Measurements from ENCODE around the gene FAM76A. TPM values are rescaled to one million over a fixed set of nuclear protein-coding genes. Genes with fewer than 3 reads are reported as not detected.

FAM76A gene
- total RNA-seq, 4 donors from 2014 or later, result 9.0 to 17.0 (median 14.2) TPM

DNA sequence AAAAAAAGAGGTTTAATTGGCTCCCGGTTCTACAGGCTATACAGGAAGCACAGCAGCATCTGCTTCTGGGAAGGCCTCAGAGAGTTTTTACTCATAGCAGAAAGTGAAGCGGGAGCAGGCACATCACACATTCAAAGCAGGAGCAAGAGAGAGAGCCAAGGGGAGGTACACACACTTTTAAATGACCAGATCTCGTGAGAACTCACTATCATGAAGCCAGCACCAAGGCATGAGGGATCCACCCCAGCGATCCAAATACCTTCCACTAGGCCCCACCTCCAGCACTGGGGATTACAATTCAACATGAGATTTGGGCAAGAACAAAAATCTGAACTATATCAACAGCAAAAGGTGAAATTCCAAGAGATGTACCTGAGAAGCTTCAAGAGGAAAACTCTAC, 20.8 kb upstream of the FAM76A start:
- no peak for DNase-seq (ENCODE audit: low spot score in 2 of 2)
- WGBS, 2 donors, result 71 to 77% methylated on average over 4 of the region's 4 CpGs
- TF ChIP-seq, protein P1, sequence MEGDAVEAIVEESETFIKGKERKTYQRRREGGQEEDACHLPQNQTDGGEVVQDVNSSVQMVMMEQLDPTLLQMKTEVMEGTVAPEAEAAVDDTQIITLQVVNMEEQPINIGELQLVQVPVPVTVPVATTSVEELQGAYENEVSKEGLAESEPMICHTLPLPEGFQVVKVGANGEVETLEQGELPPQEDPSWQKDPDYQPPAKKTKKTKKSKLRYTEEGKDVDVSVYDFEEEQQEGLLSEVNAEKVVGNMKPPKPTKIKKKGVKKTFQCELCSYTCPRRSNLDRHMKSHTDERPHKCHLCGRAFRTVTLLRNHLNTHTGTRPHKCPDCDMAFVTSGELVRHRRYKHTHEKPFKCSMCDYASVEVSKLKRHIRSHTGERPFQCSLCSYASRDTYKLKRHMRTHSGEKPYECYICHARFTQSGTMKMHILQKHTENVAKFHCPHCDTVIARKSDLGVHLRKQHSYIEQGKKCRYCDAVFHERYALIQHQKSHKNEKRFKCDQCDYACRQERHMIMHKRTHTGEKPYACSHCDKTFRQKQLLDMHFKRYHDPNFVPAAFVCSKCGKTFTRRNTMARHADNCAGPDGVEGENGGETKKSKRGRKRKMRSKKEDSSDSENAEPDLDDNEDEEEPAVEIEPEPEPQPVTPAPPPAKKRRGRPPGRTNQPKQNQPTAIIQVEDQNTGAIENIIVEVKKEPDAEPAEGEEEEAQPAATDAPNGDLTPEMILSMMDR (IDR thresholded peaks at IDR 0.05), result no peak
- TF ChIP-seq POLR2A (IDR thresholded peaks at IDR 0.05), result no peak
- H3K4me3 ChIP-seq (ENCODE audit: low read depth, poor library complexity, severe bottlenecking), result no peak overlapping the region
- intact Hi-C loops (cut with DNase I; ENCODE audit: low total_unique reads), result no loop called here

DNA sequence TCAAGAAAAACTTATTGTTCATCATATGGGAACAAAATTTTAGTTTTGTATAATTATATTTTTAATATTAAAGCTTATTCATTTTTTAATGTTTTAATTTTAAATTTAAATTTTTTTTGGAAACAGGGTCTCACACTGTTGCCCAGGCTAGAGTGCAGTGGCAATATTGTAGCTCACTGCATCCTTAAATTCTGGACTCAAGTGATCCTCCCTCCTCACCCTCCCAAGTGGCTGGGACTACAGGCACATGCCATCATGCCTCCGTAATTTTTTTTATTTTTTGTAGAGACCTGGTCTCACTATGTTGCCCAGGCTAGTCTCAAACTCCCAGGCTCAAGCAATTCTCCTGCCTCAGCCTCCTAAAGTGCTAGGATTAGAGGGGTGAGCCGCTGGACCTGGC, 20.2 kb upstream of the FAM76A start:
- no peak for TF ChIP-seq POLR2A (IDR thresholded peaks at IDR 0.05)
- TF ChIP-seq, protein P1 (IDR thresholded peaks at IDR 0.05), result no peak
- WGBS, 2 donors, result 71 to 82% methylated on average over 2 of the region's 2 CpGs
- intact Hi-C loops (cut with DNase I; ENCODE audit: low total_unique reads), result no loop called here
- H3K4me3 ChIP-seq (ENCODE audit: low read depth, poor library complexity, severe bottlenecking), result no peak overlapping the region
- no peak for DNase-seq (ENCODE audit: low spot score in 2 of 2)

DNA sequence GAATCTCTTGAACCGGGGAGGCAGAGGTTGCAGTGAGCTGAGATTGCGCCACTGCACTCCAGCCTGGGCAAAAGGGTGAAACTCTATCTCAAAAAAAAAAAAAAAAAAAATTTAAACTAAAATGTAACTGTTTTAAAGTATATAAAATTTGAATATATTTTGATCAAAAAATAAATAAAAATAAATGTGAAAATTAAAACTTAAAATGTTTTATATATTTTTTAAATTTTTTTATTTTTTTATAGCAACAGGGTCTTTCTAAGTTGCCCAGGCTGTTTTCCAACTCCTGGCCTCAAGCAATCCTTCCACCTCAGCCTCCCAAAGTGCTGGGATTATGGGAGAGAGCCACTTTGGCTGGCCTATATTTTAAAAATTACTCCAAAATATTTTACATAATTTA, 15.2 kb upstream of the FAM76A start:
- 96 to 97% methylated on average over 2 of the region's 2 CpGs for WGBS, 2 donors
- no peak for DNase-seq (ENCODE audit: low spot score in 2 of 2)
- intact Hi-C loops (cut with DNase I; ENCODE audit: low total_unique reads), result no loop called here
- TF ChIP-seq POLR2A (IDR thresholded peaks at IDR 0.05), result no peak
- TF ChIP-seq, protein P1 (IDR thresholded peaks at IDR 0.05), result no peak
- H3K4me3 ChIP-seq (ENCODE audit: low read depth, poor library complexity, severe bottlenecking), result no peak overlapping the region

DNA sequence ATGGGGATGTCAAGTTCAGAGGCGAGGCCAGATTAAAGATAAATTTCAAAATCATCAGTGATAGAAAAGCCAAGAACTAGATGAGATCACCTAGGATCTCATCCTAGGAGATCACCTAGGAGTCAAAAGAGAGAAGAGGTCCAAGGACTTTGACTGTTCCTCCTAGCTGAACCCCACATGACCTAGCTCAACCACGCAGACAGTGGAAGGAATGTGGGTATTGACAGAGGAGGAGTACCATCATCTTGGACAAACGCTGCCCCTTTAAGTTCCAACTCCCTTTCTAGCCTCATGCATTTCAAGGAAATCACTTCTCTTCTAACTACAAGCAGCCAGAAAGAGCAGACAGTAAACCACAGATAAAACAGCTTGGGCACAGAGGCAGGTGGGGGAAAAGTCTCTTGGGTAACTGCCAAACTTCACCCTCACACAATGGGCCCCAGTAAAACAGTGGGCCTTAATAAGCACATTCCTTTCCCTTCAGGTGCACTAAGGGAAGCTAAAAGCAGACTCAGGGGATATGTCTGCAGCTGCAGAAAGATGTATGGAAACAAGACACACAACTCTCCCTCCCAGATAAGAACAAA, 12.5 kb upstream of the FAM76A start:
- TF ChIP-seq, protein P1 (IDR thresholded peaks at IDR 0.05), result no peak
- TF ChIP-seq POLR2A (IDR thresholded peaks at IDR 0.05), result no peak
- 49 to 60% methylated on average over 3 of the region's 3 CpGs for WGBS, 2 donors
- intact Hi-C loops (cut with DNase I; ENCODE audit: low total_unique reads), result no loop called here
- H3K4me3 ChIP-seq (ENCODE audit: low read depth, poor library complexity, severe bottlenecking), result no peak overlapping the region
- no peak for DNase-seq (ENCODE audit: low spot score in 2 of 2)

DNA sequence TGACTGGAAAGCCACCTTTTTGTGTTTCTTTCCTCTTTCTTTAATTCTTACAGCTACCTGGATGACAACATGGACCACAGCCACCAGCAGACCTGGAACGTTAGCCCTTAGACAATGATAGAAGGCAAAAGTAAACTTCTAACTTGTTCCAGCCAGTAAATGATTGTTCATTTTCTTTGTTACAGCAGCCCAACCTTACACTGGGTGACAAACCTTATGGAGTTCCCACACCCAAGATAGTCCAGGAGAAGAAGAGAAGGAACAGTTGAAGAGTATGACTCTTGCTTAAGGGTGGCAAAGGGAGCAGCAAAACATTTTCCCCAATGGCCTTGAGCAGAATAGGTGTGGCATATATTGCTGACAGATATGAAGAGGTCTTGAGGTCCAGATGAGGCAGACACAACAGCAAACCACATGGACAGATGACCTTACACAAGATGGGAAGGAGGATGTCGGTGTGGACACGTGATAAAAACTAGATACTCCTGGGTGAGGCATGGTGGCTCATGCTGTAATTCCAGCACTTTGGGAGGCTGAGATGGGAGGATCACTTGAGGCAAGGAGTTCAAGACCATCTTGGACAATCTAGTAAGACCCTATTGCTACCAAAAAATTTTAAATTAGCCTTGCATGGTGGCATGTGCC, 11.8 kb upstream of the FAM76A start:
- no peak for DNase-seq (ENCODE audit: low spot score in 2 of 2)
- no peak overlapping the region for H3K4me3 ChIP-seq (ENCODE audit: low read depth, poor library complexity, severe bottlenecking)
- WGBS, 2 donors, result 89% methylated on average over 3 of the region's 3 CpGs
- TF ChIP-seq, protein P1 (IDR thresholded peaks at IDR 0.05), result no peak
- no peak for TF ChIP-seq POLR2A (IDR thresholded peaks at IDR 0.05)
- intact Hi-C loops (cut with DNase I; ENCODE audit: low total_unique reads), result no loop called here

Data from lower leg skin (tissue), 4 donors.